CD4-positive, alpha-beta T cell treated with Interleukin-2 at 100 ng/mL for 4 hours (primary cell): ENCODE data around the gene SIPA1L3.
A peak's percentile ranks its signal among the peaks of the same experiment; 100 is the strongest.
"Not testable (repeated sequence)": the region's sequence is repeated elsewhere in the genome, so short reads cannot be mapped to it uniquely, and the experiment has no call there.

ENCODE experiments used
- DNase-seq: peaks from one replicate; pipeline ENCODE4 v3.0.0-alpha.2; 2020; ENCODE audit warnings: low spot score

Gene SIPA1L3, protein sequence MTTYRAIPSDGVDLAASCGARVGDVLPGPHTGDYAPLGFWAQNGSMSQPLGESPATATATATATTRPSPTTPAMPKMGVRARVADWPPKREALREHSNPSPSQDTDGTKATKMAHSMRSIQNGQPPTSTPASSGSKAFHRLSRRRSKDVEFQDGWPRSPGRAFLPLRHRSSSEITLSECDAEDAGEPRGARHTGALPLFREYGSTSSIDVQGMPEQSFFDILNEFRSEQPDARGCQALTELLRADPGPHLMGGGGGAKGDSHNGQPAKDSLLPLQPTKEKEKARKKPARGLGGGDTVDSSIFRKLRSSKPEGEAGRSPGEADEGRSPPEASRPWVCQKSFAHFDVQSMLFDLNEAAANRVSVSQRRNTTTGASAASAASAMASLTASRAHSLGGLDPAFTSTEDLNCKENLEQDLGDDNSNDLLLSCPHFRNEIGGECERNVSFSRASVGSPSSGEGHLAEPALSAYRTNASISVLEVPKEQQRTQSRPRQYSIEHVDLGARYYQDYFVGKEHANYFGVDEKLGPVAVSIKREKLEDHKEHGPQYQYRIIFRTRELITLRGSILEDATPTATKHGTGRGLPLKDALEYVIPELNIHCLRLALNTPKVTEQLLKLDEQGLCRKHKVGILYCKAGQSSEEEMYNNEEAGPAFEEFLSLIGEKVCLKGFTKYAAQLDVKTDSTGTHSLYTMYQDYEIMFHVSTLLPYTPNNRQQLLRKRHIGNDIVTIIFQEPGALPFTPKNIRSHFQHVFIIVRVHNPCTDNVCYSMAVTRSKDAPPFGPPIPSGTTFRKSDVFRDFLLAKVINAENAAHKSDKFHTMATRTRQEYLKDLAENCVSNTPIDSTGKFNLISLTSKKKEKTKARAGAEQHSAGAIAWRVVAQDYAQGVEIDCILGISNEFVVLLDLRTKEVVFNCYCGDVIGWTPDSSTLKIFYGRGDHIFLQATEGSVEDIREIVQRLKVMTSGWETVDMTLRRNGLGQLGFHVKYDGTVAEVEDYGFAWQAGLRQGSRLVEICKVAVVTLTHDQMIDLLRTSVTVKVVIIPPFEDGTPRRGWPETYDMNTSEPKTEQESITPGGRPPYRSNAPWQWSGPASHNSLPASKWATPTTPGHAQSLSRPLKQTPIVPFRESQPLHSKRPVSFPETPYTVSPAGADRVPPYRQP (N-terminal part only)

DNA sequence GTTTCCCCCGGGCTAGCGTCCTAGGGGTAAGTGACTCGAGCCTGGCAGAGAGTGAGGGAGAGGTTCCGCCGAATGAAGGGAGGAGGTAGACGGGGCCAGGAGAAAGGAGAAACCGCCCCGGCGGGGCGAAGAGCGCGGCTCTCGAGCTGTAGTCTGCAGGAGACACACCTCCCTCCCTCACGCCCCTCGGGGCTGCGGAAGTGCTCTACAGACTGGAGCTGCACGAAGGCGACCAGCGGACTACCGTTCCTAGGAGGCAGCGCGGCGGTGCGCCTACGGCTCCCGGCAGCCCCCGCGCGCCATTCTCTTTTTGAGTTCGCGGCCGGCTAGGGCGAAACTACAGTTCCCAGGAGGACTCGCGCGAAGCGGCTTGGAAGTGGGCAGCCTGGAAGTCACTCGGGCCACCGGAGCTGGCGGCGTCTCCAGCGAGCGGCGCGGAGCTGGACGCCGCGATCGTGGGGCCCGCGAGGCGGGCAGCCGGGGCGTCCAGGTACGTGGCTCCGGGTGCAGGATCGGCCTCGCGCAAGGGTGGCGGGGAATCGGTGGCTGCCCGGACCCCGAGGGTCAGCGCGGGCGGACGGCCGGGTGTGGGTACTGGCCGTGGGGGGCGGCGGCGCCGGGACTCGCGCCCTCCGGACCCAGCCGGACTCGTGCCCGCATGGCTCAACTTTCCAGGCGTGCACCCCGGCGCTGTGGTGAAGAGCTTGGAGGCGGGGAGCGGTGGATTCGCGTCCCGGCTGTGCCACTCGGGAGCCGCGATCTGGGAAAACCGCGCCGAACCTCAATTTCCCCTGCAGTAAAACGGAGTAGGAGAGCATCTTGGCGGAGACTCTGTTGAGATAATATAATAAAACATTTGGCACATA, at the start of gene SIPA1L3:
Gene SIPA1L3, plus strand, starts transcription at position 340 of the 866 bp plus-strand sequence. CDS start 174,358 bp downstream, outside the sequence.
- peak; percentile 92 for DNase-seq

DNA sequence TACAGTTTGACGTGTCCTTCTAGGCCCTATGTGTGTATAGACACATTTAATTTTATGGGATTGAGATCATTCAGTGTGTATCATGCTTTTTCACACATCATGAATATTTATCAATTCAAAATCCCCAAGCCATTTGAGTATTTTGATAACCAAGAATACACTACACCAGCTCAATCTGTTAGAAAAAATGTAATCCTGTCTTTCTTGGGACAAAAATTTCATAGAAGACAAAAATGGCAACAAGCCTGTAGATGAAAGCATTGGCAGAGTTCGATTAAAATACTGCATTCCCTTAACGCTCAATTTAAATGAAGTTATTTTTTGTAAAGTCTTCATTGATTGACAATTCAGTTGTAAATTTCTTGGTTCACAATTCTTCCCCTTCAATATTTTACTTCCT, 42.5 kb upstream of the SIPA1L3 start:
- DNase-seq = no peak

DNA sequence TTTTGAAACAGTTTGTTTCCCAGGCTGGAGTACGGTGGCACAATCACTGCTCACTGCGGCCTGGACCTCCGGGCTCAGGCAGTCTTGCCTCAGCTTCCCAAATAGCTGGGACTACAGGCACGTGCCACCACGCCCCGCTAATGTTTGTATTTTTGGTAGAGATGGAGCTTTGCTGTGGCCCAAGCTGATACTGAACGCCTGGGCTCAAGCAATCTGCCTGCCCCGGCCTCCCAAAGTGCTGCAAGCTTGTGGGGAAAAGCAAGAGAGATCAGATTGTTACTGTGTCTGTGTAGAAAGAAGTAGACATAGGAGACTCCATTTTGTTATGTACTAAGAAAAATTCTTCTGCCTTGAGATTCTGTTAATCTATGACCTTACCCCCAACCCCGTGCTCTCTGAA, 41.1 kb upstream of the SIPA1L3 start:
- DNase-seq = not testable (repeated sequence)

DNA sequence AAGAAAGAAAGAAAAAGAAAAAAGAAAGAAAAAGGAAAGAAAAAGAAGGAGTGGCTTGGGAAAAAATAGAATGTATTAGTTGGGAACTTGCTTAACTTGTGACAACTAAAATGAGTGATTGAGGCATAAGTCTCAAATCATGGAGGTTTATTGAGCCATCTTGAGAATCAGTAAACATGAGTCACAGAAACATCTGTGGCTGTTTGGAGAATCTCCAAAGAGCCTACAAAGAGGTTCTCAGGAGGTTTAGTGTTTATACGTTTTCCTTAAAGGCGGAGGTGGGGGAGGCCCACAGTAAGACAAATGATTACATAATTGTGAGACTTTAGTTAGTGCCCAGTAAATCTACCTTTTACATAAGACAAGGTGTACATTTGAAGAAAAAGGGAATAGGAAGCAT, 39.2 kb upstream of the SIPA1L3 start:
- DNase-seq = no peak

DNA sequence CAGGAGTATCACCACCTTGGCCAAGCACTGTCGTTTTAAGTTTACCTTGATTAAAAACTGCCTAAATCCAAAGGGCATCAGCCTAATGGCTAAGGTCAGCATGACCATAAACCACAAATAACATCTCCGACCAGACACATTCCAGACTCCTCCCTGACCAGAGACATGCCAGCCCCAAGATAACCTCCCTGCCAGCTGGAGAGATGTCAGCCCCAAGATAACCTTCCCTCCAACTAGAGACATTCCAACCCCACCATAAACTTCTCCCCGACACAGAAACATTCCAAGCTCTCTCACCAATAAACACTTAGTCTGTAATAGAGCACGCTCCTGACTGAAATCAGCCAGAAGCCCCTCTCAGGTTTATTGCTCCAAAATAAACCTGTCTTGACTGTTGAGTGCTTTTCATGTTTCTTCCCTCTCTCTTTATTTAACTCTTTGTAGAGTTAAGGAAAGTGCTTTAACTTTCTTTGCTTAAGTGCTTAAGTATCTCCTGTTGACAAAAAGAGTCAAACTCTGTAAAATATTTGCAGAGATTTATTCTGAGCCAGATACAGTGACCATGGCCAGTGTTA, 37.2 kb upstream of the SIPA1L3 start:
- DNase-seq = no peak

DNA sequence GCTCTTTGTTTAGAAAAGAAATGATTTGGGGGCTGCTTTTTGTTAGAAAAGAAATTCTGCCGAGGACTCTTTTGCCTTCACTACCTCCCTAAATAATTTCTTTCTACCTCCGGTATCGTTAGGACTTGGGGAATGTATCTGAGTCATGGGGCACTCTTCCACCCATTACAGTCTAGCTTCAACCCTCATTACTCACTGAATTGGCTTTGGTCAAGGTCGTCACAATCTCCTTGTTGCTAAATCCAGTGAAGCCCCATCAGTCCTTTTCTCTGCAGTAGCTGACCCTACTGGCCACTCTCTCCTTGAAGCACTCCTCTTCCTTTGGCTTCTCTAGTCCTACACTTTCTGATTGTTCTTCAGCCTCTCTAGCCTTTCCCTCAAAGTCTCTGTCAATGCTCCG, 34.6 kb upstream of the SIPA1L3 start:
- no peak for DNase-seq

DNA sequence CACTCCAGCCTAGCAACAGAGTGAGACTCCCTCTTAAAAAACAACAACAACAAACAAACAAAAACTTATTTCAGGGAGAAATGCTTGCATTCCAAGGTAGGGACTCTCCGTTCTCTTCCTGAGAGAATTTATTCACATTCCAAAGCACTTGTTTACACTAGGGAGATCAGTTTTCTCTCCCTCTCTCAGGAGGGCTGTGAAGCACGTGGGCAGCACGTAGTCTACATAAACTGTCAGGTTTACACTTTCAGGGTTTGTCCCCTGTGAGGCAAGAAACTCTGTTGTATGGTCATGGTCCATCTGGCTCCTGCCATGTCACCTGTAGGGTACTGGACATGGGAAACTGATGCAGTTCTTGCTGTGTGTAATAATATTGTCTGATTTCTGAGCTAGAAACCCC, 32.2 kb upstream of the SIPA1L3 start:
- DNase-seq = no peak

DNA sequence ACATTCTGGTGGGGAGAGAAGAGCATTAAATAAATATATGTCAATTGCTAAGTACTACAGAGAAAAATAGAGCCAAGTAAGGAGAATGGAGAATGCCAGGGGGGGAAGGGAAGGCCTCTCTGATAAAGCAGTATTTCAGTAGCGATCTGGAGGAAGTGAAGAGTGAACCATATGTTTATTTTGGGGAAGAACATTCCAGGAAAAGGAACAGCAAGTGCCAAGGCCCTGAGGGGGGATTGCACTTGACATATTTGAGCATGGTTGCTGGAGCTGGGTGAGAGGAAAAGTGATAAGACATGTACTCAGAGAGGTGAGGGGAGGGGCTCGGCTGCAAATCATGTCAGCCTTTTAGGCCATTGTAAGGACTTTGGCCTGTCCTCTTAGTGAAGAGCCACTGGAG, 31.0 kb upstream of the SIPA1L3 start:
- no peak for DNase-seq

DNA sequence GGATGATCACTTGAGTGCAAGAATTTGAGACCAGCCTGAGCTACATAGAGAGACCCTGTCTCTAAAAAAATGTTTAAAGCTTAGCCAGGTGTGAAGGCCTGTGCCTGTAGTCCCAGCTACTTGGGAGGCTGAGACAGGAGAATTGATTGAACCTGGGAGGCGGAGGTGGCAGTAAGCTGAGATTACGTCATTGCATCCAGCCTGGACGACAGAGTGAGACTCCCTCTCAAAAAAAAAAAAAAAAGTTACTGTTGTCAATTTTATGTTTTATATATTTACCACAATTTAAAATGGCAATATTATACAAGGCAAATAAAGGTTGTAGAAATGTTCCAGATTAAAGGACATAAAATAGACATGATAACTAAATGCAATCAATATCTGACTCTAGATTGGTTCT, 29.9 kb upstream of the SIPA1L3 start:
- DNase-seq = no peak

DNA sequence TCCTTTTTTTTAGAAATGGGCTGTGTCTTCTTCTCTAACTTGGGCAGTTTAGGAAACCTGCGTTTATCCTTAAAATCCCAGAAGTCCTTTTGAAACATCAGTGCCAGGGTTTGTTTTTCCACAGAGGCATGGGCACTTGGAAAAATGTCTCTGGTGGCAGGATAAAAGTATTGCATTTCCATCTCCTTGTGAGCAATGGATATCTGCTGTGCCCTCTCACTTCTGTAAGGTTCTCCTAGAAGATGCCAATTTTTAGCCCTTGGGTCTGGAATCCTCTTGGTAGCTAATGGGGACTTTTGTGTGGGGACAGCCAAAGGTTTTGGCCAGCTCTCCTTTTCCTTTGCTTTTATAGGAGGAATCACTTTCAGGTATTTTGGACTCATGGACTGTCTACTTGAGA, 21.6 kb upstream of the SIPA1L3 start:
- DNase-seq = no peak

DNA sequence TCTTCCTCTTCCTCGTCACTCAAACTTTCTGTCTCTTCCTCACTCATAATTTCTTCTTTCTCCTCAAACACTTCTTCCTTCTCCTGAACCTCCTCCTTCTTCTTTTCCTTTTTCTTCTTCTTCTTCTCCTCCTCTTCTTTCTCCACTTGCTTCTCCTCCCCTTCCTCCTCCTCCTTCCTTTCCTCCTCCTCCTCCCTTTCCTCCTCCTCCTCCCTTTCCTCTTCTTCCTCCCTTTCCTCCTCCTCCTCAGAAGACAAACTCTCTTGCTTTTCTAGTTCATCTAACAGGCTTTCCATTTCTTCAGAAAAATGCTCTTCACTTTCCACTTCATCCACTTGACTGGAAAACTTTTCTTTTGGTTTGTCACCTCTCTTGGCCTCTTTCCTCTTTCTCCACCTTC, 20.4 kb upstream of the SIPA1L3 start:
- DNase-seq = no peak

DNA sequence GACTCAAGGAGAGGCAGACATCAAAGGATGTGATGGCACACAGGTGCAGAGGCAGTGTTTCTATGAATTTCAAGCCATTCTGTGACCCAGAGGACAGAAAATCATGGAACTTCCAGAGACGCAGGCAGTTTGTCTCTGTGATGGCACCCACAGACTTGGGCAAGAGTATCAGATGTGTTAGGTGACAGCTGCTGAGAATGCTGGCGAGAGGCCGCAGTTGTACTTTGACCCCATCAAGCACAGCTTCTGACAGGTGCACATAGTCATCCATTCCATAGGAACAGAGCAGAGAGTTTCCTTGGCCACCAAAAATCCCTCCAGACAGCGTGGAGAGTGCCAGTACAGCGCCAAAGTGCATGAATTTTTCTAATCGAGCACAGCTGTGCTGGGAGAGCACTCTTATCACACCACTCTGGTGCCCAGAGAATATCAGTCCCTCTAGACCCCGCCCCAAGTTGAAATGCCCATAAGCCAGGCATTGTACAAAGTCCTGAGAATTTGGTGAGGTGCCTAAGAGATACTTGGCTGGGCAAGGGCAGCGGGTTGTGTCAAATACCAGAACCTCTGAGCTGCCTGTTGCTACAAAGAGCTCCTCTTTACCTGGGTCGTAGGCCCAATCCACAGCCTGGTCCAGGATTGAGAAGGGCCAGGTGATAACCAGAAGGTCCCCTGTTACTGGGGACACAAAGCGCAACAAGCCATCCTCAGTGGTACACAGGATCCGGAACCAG, 13.0 kb upstream of the SIPA1L3 start:
- no peak for DNase-seq

DNA sequence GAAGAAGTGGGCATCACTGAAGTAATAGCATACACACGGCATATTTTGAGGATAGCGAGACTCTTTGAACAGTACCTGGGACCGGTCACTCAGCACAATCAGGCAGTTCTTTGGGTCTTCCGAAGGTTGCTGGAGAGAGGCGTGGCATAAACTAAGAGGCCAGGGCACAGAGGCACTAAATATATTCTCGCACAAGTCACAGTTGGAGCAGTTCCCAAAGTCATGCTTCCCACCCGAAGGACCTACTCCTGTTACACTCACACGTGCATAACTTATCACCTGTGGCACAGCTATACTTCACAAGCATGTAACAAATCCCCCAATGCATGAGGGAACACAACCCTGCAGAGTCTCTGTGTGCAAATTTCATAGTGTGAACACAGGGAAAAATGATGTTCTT, 10.8 kb upstream of the SIPA1L3 start:
- no peak for DNase-seq

DNA sequence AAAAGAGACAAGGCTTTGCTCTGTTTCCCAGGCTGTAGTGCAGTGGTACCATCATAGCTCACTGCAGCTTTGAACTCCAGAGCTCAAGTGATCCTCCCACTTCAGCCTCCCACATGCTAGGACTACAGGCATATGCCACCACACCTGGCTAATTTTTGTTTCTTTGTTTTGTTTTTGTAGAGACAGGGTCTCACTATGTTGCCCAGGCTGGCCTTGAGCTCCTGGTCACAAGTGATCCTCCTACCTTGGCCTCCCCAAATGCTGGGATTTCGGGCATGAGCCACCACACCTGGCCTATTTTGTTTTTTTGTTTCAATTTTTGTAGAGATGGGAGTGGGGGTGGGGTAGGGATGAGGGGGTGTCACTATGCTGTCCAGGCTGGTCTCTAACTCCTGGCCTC, 7.6 kb upstream of the SIPA1L3 start:
- DNase-seq = no peak

DNA sequence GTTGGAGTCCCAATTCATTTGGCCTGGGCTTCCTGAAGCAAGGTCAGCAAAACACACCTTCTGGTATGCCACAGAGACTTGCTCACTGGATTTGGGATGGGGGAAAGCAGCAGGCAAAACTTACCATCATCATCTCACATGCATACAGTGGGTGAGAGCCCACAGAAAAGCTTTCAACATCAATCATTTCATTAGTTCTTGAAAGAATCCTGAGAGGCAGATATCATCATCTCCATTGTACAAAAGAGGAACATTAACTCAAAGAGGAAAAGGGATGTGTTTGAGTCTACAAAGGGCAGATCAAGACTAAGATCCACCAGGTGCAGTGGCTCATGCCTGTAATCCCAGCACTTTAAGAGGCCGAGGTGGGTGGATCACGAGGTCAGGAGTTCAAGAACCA, 7.0 kb upstream of the SIPA1L3 start:
- no peak for DNase-seq

DNA sequence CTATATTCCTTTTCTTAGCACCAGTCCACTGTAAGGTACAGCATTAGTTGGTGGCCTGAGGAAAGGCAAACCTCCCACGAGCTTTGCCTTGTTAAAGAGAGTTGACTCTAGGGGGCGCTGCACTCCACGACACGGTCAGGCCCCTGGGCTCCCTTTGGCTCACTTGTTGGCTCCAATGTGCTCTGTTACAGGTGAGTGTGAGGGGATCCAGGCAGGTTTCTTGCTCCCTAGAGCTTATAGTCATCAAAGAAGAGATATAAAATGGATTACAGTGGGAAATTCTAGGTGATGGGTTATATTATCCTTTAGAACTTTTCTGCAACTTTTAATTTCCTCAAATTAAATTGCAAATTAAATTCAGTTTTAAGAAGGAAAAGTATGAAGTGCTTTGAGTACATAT, 4.3 kb upstream of the SIPA1L3 start:
- peak; percentile 82 for DNase-seq

DNA sequence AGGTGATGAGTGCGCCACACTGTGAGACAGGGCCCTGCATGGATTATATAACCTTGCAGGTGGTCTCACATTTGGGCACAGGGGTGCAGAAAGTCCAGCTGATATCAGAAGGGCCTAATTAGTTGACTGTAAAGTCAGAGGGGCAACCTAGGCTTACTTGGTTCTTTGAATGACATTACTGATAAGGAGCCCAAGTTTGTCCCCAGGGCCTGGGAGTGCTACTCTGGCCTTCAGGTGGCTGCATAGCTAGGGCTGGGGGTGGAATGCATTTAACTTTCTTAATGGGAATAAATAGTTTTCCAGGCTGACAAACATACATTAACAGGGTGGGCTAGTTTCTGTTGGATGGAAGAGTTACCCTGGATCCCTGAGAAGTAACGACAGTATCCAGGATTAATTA, 3.9 kb upstream of the SIPA1L3 start:
- no peak for DNase-seq

DNA sequence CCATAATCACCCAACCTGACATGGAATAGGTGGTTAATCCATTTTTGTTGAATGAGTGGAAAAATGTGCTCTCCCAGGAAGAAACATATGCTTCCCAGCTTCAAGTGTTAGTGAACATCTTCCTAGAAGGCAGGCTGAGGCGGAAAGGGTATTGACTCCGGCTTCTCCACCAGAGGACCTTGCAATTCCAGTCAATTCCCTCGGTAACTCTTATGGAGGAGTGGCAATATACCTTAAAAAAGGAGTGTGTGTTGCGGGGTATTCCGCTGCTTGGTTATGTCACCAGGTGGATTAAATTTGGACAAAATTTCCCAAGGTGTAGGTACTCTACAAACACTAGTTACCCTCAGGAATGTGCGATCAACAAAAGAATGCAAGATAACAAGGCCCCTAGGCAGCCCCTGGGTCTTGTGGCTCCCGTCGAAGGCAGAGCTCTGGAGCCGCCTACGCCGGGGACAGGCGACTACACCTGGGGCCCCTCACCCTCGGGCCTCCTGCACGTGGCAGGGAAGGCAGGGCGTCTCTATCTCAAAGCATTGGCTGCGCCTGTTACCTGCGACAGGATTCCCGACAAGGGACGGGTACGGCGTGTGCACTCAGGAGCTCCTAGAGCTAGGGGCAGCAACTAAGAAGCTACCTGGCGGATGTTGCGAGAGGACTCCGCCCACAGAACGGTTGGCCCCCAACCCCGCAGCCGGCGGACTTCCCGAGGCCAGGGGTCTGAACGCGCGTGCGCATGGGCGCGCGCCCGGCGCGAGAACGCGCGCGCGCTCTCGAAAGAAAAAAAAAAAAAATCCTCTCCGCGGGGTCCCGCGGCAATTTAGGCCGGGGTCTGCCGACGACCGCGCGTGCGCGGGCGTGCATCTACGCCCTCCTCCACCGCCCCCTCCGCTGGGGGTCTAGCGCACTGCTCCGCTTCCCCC, 801 bp upstream of the SIPA1L3 start, which contains the start of gene WDR87:
Gene WDR87, minus strand, starts transcription at position 649 of the 923 bp plus-strand sequence. CDS start 8,355 bp downstream, outside the sequence.
- DNase-seq = peak; percentile 47

DNA sequence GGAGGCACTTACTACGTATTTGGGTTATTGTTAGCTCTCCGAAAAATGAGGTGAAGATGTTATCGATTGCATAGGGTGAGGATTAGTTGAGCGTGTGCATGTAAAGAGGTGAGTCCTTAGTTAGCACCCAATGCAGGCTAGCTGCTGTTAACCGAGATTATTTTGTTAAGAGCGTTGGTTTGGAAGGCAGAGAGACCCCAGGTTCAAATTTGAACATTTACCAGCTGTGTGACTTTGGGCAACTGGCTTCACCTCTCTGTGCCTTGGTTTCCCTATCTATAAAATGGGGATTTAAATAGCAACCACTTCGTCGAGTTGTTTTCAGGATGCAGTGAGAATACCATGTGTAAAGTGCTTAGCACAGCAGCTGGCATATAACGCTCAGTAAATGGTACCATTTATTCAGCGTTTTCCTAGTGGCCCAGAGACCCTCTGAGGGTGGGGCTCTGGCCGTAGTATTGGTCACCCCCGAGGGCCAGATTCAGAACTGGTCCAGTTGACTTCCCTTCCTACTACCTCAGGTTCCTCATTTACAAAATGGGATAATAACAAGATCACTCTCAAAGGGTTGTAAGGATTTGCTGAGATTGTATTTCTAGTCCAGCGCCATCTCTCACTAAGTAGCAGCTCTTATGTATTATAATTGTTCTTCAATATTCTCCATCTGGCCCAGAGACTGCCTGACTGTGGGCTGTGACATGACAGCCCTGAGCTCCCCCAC, 887 bp downstream of the SIPA1L3 start:
- no peak for DNase-seq
